GM19193 (cell line): ENCODE data around the gene CCDC146.

ENCODE experiments used
- POLR2A ChIP-seq: IDR thresholded peaks from 4 replicates; pipeline ENCODE4 v1.6.1; 2011; ENCODE audit not compliant: insufficient read depth, insufficient read length; ENCODE audit errors: extremely low read depth

CCDC146 gene

DNA sequence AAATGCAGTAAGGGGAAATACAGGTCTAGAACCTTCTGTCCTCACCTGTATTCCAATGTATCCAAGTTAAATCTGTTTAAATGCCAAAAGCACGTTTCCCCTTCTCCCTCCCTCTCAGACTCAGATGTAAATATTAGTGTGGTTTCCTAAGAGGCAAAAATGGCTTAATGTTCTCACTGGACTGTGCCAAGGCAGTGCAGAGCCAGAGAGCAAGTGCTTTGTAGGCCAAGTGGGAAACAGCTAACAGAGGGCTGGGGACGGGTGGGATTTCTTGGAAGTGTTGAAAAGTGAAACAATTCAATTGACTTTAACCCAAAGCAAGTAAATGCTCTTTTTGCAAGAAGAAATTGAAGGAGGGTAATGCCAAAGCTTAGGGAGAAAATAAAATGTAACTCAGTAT is 190.7 kb downstream of the CCDC146 start:
- no peak for TF ChIP-seq POLR2A

DNA sequence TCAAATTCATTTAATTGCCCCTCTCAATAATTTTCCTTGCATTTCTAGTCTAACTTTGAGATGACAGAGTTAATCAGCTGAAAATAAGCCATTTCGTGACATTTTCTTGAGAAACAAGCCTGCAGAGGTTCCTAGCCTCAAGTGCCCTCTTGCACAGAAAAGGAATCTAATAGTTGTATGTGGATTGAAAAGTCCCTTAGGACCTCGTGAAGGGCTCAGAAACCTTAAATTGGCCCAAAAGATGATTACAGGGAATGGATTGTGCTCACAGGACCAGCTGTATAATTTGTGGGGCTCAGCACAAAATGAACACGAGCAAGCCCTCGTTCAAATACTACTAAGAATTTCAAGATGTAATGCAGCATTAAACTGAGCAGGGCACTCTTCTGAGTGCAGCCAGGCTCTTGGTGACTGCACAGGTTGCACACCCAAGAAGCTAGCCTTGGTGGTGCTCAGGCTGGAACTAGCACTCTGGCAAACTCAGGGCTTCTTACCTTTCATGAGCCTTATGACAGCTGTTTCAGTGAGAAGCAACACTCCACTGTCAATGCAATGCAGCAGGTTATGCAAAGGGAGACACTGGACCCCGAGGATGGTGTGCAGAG is 191.6 kb downstream of the CCDC146 start:
- TF ChIP-seq POLR2A: no peak

DNA sequence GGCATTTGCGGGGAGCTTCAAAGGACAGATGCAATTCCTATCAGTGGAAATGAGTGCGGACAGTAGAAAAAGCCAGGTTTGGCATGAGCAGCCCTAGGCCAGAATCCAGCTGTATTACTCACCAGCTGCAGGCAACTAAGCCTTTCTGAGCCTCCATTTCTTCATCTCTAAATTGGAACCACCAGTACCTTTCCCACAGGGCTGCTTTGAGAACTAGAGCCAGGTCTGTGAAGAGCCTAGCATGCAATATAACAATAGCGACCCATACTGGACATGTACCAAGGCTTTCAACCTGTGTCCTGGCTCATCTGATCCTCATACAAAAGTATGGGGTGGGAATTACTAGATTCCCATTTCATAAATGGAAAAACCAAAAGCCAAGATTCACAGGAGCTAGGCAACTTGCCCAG is 192.8 kb downstream of the CCDC146 start:
- TF ChIP-seq POLR2A: no peak

DNA sequence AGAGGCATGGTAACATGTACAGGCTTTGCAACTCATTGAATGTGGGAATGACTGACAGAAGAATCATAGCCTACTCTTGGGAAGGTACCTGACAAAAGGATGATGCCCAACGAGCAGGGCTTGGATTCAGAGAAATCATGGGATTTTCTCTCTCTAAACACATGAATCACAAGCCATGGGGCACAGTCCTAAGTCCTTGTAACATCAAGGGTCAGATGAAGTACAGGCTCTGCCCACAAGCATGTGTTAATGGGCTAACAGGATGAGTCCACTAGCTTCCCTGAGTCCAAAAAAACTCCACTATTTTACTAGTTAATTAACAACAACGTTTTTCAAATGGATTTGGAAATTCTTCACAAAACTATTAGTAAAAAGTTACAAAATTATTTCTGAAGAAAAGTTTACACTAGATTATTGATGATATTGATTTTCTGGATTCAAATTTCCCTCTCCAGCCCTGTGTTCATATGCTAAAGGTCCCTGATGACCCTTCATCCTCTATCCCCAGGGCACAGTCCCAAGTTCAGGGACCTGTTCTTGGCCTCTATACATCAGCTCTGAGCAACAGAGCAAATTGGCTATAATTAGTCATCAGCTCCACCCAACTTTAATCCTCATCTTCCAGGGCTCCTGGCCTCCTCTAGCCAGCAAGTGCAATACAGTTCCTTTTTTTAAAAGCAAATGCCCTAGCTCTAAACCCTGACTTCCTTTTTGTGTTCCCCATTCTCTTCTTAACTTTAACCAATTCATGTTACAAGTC is 194.0 kb downstream of the CCDC146 start:
- no peak for TF ChIP-seq POLR2A

DNA sequence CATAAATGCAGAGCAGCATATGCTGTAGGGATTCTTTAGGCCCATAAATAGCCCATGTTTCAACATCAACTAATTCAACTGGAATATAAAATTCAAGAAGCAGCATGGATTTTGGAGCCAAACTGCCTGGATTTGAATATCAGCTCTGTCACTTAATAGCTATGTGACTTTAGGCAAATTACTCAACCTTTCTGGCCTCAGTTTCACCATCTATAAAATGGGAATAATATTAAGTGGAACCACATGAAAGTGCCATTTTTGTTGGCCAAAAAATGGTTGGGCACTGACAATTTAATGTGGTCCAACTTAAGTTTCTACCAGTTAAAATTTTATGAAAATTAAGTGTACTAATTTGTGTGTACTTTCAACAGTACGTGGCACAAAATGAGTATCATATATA is 195.6 kb downstream of the CCDC146 start:
- no peak for TF ChIP-seq POLR2A

DNA sequence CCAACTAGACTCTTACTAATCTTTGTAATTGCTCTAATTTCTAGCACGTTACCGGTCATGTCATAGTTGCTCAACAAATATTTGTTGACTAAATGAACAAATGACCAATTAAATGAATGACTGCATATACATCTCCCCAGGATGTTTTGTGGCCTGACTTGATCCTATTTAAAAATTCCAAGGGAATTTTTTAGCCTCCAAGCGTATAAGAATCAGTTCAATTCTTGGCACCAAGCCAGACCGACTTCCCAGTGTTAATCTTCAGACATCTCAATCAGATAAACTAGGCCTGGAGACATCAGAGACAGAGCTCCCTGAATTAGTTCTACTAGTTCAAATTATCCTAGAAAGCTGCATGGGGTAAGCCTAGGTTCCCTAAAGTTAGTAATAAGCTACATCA is 197.7 kb downstream of the CCDC146 start:
- no peak for TF ChIP-seq POLR2A

DNA sequence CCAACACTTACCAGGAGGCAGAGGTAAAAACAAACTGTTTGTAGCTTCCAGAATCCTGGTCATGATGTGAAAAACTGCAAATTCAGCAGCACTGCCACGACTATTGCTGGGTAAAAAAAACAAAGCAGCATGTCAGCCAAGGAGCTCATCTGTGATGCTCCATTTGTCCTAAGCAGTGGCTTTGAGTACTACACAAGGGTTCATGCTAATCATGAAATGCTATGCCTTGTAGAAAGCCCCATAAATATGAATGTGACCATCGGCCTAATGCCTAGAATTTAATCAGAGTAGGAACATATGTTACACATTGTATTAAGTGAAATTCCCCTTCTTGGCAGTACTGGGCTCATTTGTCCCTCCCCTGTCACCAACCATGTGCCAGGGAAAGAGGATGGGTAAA is 198.3 kb downstream of the CCDC146 start:
- TF ChIP-seq POLR2A: no peak

DNA sequence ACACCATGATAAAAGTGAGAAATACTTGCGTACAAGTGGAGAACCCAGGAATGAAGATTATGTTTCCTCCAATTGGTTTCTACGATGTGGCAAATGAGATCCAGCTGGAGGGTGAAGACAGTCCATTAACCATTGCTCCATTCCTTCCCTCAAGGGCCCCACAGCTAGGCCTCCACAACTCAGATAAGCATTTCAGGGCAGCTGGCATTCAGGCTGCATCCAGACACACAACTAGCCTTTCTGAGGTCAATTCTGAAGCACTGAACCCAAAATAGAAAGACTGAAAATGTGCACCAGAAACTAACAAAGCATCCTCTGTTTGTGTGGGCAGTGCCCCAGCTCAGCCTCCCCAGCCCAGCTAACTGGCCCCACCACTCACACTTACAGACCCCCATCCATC is 198.9 kb downstream of the CCDC146 start:
- no peak for TF ChIP-seq POLR2A

DNA sequence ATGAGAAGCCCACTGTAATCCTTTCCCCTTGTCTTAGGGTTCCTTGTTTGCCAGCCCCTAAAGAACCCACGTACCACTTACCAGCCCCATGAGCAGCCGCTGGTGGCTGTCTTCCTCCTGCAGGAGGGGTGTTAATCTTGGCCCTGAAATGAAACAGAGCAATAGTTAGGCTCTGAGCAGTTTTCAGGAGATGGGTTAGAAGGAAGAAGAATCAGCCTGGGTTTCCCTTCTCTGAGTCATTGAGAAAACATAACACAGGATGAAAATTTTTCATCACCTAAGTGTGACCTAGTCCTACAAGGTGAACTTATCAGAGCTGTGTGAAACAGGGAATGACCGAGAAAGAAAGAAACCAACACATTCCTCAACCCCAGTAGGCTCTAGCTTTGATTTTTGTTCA is 203.7 kb downstream of the CCDC146 start:
- no peak for TF ChIP-seq POLR2A

DNA sequence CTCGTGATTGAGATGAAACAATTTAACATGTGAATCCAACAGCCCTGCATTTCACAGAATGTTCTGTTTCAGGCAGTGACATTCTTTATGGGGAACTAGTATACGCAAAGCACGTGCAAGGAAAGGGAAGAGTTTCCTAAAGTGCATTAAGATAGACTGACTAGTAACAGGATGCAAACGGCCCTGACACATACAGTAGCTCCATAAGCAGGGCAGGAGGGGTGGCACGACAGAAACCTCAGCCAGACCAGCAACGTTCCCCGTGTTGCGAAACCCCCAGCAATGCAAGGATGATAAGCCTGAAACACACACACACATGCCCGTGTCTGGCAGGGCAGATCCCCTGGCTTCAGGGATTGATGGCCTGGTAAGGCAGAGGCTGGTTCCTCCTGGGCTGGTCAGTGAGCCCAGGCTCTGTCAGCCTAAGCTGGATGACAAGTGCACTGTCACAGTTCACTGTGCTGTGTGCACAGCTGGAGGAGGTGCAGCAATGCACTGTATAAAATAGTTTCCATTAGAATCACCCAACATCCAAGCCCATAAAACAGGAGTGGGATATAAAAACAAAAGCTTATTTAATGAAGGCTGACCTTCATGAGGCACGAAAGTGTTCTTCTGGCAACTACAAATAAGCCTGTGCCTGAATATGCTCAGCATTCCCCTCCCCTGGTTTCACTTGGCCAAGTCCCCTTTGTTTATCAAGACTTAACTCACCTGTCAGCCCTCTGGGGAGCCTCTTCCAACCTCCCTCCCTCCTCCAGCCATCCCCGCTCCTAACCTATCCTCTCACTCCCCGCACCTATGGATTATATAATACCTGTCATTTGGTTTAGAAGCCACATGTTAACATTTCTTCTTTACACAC is 204.9 kb downstream of the CCDC146 start:
- no peak for TF ChIP-seq POLR2A

DNA sequence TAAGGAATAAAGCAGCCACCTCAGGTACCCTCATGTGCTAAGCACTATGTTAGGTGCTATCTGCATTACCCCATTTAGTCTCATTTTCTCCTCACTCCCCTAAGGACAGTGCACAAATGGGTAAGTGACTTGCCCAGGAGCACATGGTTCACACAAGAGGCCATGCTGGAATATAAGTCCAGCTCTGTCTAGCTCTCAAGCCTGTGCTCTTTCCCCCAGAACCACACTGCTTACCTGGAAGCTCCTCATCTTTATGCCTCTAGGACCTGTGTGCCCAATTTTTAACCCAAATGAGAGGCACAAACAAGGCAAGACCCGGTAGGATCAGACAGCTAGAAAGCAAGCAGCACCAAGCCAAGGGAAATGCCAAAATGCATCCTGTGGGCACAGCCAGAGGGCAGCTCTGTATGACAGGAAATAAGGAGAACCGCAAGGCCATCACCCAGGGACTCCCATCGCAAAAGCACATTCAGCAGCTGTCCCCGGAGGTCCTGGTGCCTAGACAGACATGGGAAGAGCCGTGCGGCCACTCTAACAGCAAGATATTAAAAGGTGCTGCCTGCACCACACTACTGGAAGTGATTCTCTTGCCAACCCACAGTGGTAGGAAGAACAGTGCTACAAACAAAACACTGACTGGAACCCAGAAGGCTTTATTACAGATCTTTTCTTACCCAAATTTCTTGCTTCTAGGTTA is 205.7 kb downstream of the CCDC146 start:
- no peak for TF ChIP-seq POLR2A

DNA sequence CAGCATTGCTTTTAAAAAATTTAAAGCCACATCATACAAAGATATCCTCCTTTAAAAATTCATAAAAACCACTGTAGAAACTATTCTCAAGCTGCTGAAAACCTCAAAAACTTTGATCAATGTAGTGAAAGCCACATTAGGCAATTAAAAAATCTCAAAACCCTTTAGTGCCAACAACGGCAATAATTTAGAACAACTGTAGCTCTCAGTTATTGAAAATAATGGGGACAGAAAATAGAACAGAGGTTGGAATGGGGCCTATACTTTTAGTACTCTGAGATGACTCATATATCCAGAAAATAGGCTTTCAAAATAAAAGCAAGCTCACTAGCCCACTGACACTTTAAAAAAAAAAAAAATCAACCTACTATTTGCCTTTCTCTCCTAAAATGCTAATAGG is 206.3 kb downstream of the CCDC146 start:
- TF ChIP-seq POLR2A: no peak

DNA sequence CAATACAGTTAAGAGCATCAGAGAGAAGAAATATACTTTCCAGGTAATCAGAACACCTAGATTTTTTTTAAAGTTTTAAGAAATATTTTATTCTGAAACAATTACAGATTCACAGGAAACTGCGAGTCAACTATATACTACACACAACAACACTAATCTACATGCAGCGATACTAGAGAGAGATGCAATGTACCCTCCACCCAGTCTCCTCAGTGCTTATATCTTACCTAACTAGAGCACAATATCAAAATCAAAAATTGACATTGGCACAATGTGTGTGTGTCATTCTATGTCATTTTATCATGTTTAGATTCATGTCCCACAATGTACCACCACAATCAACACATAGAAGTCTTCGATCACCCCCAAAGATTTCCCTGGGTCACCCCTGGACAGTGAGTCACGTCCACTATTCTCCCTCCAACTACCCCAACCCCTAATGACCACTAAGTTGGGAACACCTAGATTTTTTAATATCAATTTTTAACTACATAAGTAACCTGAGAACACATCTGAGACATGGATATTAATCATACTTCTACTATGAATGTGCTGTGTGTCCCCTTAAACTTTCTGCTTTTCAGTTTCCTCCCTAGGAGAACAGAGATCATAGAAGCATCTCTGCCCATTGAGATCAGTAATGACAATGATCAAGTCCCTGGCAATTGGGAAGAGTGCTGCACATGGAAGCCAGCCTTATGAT is 207.2 kb downstream of the CCDC146 start:
- no peak for TF ChIP-seq POLR2A

DNA sequence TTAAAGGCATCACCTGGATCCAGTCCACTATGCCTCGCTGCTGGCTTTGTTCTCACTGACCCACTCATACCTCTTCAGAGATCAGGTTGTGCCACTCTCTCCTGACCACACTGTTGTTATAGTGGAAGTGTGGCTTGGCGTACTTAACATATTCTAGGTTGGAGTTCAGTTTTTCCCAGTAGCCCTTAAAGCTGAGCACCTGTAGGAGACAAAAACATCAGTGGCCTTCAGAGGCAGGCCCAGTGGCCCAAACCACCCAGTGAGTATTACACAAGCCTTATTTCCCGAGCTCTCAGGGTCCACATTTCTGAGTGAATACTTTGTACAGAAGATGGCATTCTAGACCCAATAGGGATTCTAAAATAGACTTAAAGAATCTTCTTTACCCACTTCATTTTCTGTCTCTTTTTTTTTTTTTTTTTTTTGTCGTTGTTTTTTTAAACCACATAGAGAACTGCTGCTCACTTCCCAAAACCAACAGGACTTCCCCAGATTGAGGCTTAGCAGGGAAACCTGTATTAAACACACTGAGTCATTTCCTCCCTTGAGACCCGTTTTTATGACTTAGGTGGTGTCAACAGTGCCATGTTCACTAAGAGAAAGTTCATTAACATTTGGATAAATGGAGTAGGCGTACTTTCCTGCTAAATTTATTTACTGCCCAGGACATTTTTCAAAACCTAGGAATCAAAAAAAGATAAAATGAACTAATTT is 207.9 kb downstream of the CCDC146 start:
- TF ChIP-seq POLR2A: no peak
